ENCODE data around the gene OAS3. TPM values are rescaled to one million over a fixed set of nuclear protein-coding genes. Genes with fewer than 3 reads are reported as not detected.

The OAS3 gene
- total RNA-seq, 1 experiment from 2014 or later = 29.5 TPM

DNA sequence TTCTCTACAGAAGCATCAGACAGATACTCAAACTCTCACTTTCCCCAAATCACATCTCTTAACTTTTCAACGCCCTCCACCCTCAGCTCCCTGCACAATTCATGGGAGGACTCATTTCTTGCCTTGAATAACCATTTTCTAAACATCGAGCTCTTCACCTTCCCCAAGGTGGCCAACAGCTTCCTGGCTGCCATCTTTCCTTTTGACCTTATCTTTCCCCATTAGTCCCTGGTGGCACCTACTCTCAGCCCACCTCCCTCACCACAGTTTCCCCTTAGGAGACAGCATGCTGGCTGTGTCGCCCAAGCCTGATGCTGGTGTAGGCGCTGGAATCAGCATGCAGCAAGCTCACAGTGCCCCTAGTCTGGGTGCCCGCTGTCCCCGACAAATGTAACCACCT lies 39.9 kb upstream of the OAS3 start:
- no peaks in the 10 kb centered on the region for H3K79me2 ChIP-seq (ENCODE audit: insufficient read depth, low read length)
- no peak overlapping the region for H3K27ac ChIP-seq (ENCODE audit: low read depth, low read length)
- no peaks in the 10 kb centered on the region for H4K20me1 ChIP-seq (ENCODE audit: insufficient read depth)
- CTCF ChIA-PET = interaction anchor here (0.6 kb wide), 1 partner anchor 174 kb away, joined by 3 read pairs; no protein-coding TSS in a partner anchor
- no peaks in the 10 kb centered on the region for H3K9me2 ChIP-seq (ENCODE audit: insufficient read depth)
- TF ChIP-seq EZH2 (IDR thresholded peaks at IDR 0.05) = no peak
- H3K9ac ChIP-seq (ENCODE audit: low read length) = no peak overlapping the region
- RAD21 ChIA-PET (ENCODE audit: low non-redundant PET in 1 of 2, low total read pairs in 2 of 2, uncharacterized antibody in 2 of 2, unreplicated experiment in 2 of 2) = no interaction called here
- no peaks in the 10 kb centered on the region for H3K9me3 ChIP-seq (ENCODE audit: control insufficient read depth in 1 of 2, insufficient read depth in 1 of 2, low read depth in 1 of 2, low read length in 2 of 2)
- H3K36me3 ChIP-seq (ENCODE audit: control insufficient read depth in 1 of 2, insufficient read depth in 2 of 2, low read length in 2 of 2) = no peaks in the 10 kb centered on the region
- no peaks in the 10 kb centered on the region for H3K4me1 ChIP-seq (ENCODE audit: control insufficient read depth in 1 of 2, insufficient read depth in 2 of 2, low read length in 2 of 2)
- no peak overlapping the region for H3K4me3 ChIP-seq (replicated peaks in 1 of 2; ENCODE audit: low read depth in 1 of 2, low read length in 2 of 2)
- no peak for ATAC-seq
- POLR2A ChIA-PET = no interaction called here
- BruUV-seq (replicated peaks) = no TSS peak
- peaks cover 38% of the 10 kb centered on the region for H3K27me3 ChIP-seq (ENCODE audit: insufficient read depth, low read length)
- no peak overlapping the region for H2AFZ ChIP-seq (ENCODE audit: low read depth, low read length, poor library complexity, severe bottlenecking)
- intact Hi-C loops (cut with micrococcal nuclease) = no loop called here
- H3K4me2 ChIP-seq (ENCODE audit: low read length) = no peak overlapping the region
- no peak for DNase-seq (ENCODE audit: low read depth, low spot score)

DNA sequence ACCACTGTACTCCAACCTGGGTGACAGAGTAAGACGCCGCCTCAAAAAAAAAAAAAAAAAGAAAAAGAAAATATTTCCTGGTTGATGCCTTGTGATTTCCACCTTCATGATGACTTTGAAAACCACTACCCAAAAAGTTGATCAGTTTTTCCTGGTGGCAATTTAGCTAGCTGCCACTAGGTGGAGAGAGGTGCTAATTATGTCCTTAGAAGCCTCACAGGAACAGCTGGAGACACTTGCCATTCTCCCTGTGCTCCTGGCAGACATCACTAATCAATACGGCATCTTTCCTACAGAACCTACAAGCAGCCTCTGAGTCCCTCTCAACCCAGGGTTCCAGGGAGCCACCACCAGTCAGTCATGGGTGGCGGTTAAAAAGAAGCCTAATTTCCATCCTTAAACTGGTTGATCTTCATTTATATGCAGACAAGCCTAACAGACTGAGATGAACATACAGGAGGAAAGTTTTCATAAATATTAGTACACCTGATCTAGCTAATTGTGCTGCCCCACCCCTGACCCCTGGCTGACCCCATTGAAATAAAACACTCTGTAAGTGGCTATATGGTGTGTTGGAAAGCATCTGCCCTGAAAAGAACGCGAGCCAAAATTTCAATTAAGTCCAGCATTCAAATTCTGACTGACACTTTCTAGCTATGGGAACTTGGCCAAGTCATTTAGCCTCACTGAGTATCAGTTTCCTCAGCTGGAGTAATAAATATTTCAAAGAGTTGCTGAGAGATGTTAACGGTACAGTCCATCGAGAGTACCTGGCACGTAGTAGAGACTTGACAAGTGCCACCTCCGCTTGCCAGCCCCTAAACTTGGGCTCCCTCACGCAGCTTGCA lies 37.8 kb upstream of the OAS3 start:
- no peak overlapping the region for H3K4me2 ChIP-seq (ENCODE audit: low read length)
- intact Hi-C loops (cut with micrococcal nuclease) = loop anchor here (1.0 kb wide), 1 partner anchor 131 kb away; no protein-coding TSS in a partner anchor
- ChIA-PET CTCF (interaction anchor here (0.9 to 1.4 kb wide), 8 partner anchors 11 to 525 kb away, joined by 3 to 6 read pairs (median 4); partner anchors contain the start of gene OAS3), POLR2A (no interaction called here), RAD21 (ENCODE audit: low non-redundant PET in 1 of 2, low total read pairs in 2 of 2, uncharacterized antibody in 2 of 2, unreplicated experiment in 2 of 2) (no interaction called here)
- H2AFZ ChIP-seq (ENCODE audit: low read depth, low read length, poor library complexity, severe bottlenecking) = peak overlapping the region; percentile 29
- H3K27me3 ChIP-seq (ENCODE audit: insufficient read depth, low read length) = peaks cover 35% of the 10 kb centered on the region
- no peak overlapping the region for H3K9ac ChIP-seq (ENCODE audit: low read length)
- H3K9me3 ChIP-seq (ENCODE audit: control insufficient read depth in 1 of 2, insufficient read depth in 1 of 2, low read depth in 1 of 2, low read length in 2 of 2) = no peaks in the 10 kb centered on the region
- H3K36me3 ChIP-seq (ENCODE audit: control insufficient read depth in 1 of 2, insufficient read depth in 2 of 2, low read length in 2 of 2) = no peaks in the 10 kb centered on the region
- DNase-seq (ENCODE audit: low read depth, low spot score) (peak; percentile 80), ATAC-seq (peak; percentile 95)
- no peak overlapping the region for H3K4me3 ChIP-seq (replicated peaks in 1 of 2; ENCODE audit: low read depth in 1 of 2, low read length in 2 of 2)
- no peaks in the 10 kb centered on the region for H4K20me1 ChIP-seq (ENCODE audit: insufficient read depth)
- H3K27ac ChIP-seq (ENCODE audit: low read depth, low read length) = no peak overlapping the region
- H3K9me2 ChIP-seq (ENCODE audit: insufficient read depth) = no peaks in the 10 kb centered on the region
- no peaks in the 10 kb centered on the region for H3K79me2 ChIP-seq (ENCODE audit: insufficient read depth, low read length)
- H3K4me1 ChIP-seq (ENCODE audit: control insufficient read depth in 1 of 2, insufficient read depth in 2 of 2, low read length in 2 of 2) = no peaks in the 10 kb centered on the region
- TF ChIP-seq EZH2 (IDR thresholded peaks at IDR 0.05) (no peak), SRF (IDR thresholded peaks at IDR 0.05; ENCODE audit: low read depth) (peak; percentile 81), JUND (IDR thresholded peaks at IDR 0.05) (no peak), ELF1 (IDR thresholded peaks at IDR 0.05; ENCODE audit: borderline replicate concordance, low read depth) (no peak), CBX3 (IDR thresholded peaks at IDR 0.05; ENCODE audit: low read depth) (peak; percentile 80), RAD21 (IDR thresholded peaks at IDR 0.05; ENCODE audit: low read depth) (peak; percentile 68)
- TF ChIP-seq, protein P1, sequence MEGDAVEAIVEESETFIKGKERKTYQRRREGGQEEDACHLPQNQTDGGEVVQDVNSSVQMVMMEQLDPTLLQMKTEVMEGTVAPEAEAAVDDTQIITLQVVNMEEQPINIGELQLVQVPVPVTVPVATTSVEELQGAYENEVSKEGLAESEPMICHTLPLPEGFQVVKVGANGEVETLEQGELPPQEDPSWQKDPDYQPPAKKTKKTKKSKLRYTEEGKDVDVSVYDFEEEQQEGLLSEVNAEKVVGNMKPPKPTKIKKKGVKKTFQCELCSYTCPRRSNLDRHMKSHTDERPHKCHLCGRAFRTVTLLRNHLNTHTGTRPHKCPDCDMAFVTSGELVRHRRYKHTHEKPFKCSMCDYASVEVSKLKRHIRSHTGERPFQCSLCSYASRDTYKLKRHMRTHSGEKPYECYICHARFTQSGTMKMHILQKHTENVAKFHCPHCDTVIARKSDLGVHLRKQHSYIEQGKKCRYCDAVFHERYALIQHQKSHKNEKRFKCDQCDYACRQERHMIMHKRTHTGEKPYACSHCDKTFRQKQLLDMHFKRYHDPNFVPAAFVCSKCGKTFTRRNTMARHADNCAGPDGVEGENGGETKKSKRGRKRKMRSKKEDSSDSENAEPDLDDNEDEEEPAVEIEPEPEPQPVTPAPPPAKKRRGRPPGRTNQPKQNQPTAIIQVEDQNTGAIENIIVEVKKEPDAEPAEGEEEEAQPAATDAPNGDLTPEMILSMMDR (IDR thresholded peaks at IDR 0.05 in 2 of 3, conservative IDR thresholded peaks at IDR 0.05 in 1 of 3; ENCODE audit: borderline replicate concordance in 1 of 3, insufficient read depth in 1 of 3, low read depth in 2 of 3, low read length in 2 of 3) = peak; percentile 69 to 82 (median 73); a peak in 5 of 6 replicates
- TF ChIP-seq, protein P2, sequence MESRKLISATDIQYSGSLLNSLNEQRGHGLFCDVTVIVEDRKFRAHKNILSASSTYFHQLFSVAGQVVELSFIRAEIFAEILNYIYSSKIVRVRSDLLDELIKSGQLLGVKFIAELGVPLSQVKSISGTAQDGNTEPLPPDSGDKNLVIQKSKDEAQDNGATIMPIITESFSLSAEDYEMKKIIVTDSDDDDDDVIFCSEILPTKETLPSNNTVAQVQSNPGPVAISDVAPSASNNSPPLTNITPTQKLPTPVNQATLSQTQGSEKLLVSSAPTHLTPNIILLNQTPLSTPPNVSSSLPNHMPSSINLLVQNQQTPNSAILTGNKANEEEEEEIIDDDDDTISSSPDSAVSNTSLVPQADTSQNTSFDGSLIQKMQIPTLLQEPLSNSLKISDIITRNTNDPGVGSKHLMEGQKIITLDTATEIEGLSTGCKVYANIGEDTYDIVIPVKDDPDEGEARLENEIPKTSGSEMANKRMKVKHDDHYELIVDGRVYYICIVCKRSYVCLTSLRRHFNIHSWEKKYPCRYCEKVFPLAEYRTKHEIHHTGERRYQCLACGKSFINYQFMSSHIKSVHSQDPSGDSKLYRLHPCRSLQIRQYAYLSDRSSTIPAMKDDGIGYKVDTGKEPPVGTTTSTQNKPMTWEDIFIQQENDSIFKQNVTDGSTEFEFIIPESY (IDR thresholded peaks at IDR 0.05; ENCODE audit: extremely low read depth, insufficient replicate concordance, low read length) = no peak
- no TSS peak for BruUV-seq (replicated peaks)
